Spinal cord (tissue), 10 donors: Measurements from ENCODE around the gene GLIS2. TPM values are rescaled to one million over a fixed set of nuclear protein-coding genes. Genes with fewer than 3 reads are reported as not detected.
"Not testable (repeated sequence)": the region's sequence is repeated elsewhere in the genome, so short reads cannot be mapped to it uniquely, and the experiment has no call there.

Source experiments
- DNase-seq, 6 donors: peaks; one replicate each; pipeline versions ENCODE4 v3.0.0 to v3.0.0-alpha.2; 2013 to 2015; ENCODE audit warnings: low spot score in 6 of 6, low read depth in 4 of 6
- H3K27ac ChIP-seq: one replicate; pipeline ENCODE4 v1.5.1; 2013; ENCODE audit warnings: low read depth, low read length, control low read depth
- H3K27me3 ChIP-seq: one replicate; pipeline ENCODE4 v1.6.1; 2013; ENCODE audit warnings: low read length; ENCODE audit not compliant: control insufficient read depth, insufficient read depth
- H3K36me3 ChIP-seq: one replicate; pipeline ENCODE4 v1.6.1; 2013; ENCODE audit warnings: low read length; ENCODE audit not compliant: control insufficient read depth, insufficient read depth
- H3K4me1 ChIP-seq: one replicate; pipeline ENCODE4 v1.6.1; 2013; ENCODE audit warnings: low read length; ENCODE audit not compliant: control insufficient read depth, insufficient read depth
- H3K4me3 ChIP-seq: one replicate; pipeline ENCODE4 v1.5.1; 2013; ENCODE audit warnings: low read depth, low read length, control low read depth
- H3K9me3 ChIP-seq: one replicate; pipeline ENCODE4 v1.6.1; 2013; ENCODE audit warnings: low read length; ENCODE audit not compliant: control insufficient read depth, insufficient read depth
- WGBS: methylation state at CpG from one replicate; pipeline ENCODE4 v1.1.5; 2013; ENCODE audit warnings: missing lambda C conversion rate; ENCODE audit not compliant: insufficient coverage; 5-methylcytosine and 5-hydroxymethylcytosine counted together
- polyA plus RNA-seq, 2 donors: library from polyadenylated mRNA; unstranded; fragments of 120-200 nt; gene quantifications; one replicate each; pipeline ENCODE4 v1.2.1, GENCODE V29; 2013; ENCODE audit not compliant: insufficient read length in 2 of 2
- total RNA-seq, 2 donors: library from RNA; depleted of rRNA in 1 of 2; stranded (reverse); fragments of 120-200 nt in 1 of 2; fragments of >200 nt in 1 of 2; gene quantifications; one replicate each; pipeline versions ENCODE4 v1.2.3 to v1.2.4, GENCODE V29; 2013 to 2014
- donor health status: healthy.

GLIS2 gene
- total and polyA plus RNA-seq, 4 donors = 4.9 to 30.9 (median 17.5) TPM

- Histone ChIP-seq H3K27ac (no peak overlapping the region), H3K9me3 (no peaks in the 10 kb centered on the region), H3K27me3 (no peaks in the 10 kb centered on the region), H3K36me3 (peaks cover 69% of the 10 kb centered on the region), H3K4me3 (no peak overlapping the region), H3K4me1 (peaks cover 23% of the 10 kb centered on the region)
- DNase-seq = no peak
- WGBS = 83% methylated on average over 9 of the region's 9 CpGs
These were observed 17.4 kb downstream of the GLIS2 start for GRCh38 chr16:4333308-4333638.

GRCh38 chr16:4333714-4334113 is 17.8 kb downstream of the GLIS2 start:
- 100% methylated on average over 6 of the region's 9 CpGs for whole genome bisulfite sequencing
- H3K4me3 ChIP-seq, H3K27me3 ChIP-seq, H3K27ac ChIP-seq, DNase-seq, H3K9me3 ChIP-seq: not testable (repeated sequence)
- peaks cover 21% of the 10 kb centered on the region for H3K4me1 ChIP-seq
- H3K36me3 ChIP-seq = peaks cover 73% of the 10 kb centered on the region

GRCh38 chr16:4334724-4335495 is 19.0 kb downstream of the GLIS2 start:
- H3K36me3 ChIP-seq = peaks cover 79% of the 10 kb centered on the region

GRCh38 chr16:4336701-4337539 is 21.1 kb downstream of the GLIS2 start:
- Histone ChIP-seq H3K36me3 (peaks cover 89% of the 10 kb centered on the region), H3K4me3 (no peak overlapping the region), H3K27ac (no peak overlapping the region), H3K9me3 (no peaks in the 10 kb centered on the region), H3K4me1 (peaks cover 27% of the 10 kb centered on the region), H3K27me3 (no peaks in the 10 kb centered on the region)
- WGBS = 87% methylated on average over 34 of the region's 41 CpGs
- DNase-seq = no peak

More at GRCh38 chr16:4334724-4335495, 19.0 kb downstream of the GLIS2 start:
- H3K4me1 ChIP-seq = peaks cover 21% of the 10 kb centered on the region
- H3K27ac ChIP-seq = no peak overlapping the region
- H3K4me3 ChIP-seq = no peak overlapping the region
- DNase-seq = no peak
- H3K27me3 ChIP-seq = no peaks in the 10 kb centered on the region
- H3K9me3 ChIP-seq = no peaks in the 10 kb centered on the region
- 93% methylated on average over 25 of the region's 32 CpGs for WGBS

- Histone ChIP-seq H3K27ac (no peak overlapping the region), H3K4me3 (no peak overlapping the region), H3K36me3 (peaks cover 83% of the 10 kb centered on the region), H3K4me1 (peaks cover 27% of the 10 kb centered on the region), H3K27me3 (no peaks in the 10 kb centered on the region), H3K9me3 (no peaks in the 10 kb centered on the region)
- DNase-seq = no peak
- WGBS = 81% methylated on average over 11 of the region's 12 CpGs
These were observed 21.7 kb downstream of the GLIS2 start for GRCh38 chr16:4337540-4338088.

GRCh38 chr16:4338125-4338582 is 22.3 kb downstream of the GLIS2 start:
- no peak overlapping the region for H3K27ac ChIP-seq
- no peak overlapping the region for H3K4me3 ChIP-seq
- peaks cover 28% of the 10 kb centered on the region for H3K4me1 ChIP-seq
- no peaks in the 10 kb centered on the region for H3K27me3 ChIP-seq
- no peaks in the 10 kb centered on the region for H3K9me3 ChIP-seq
- WGBS = 78% methylated on average over 8 of the region's 12 CpGs
- peaks cover 81% of the 10 kb centered on the region for H3K36me3 ChIP-seq
- DNase-seq = no peak

- H3K27ac ChIP-seq = no peak overlapping the region
These were observed 22.9 kb downstream of the GLIS2 start for GRCh38 chr16:4338712-4339299.

GRCh38 chr16:4339455-4339854 is 23.6 kb downstream of the GLIS2 start:
- H3K4me3 ChIP-seq = no peak overlapping the region
- peaks cover 1% of the 10 kb centered on the region for H3K9me3 ChIP-seq
- WGBS = 81% methylated on average over 8 of the region's 10 CpGs
- H3K27me3 ChIP-seq = no peaks in the 10 kb centered on the region
- peak overlapping the region; percentile 25 for H3K27ac ChIP-seq
- no peak for DNase-seq
- H3K4me1 ChIP-seq = peaks cover 28% of the 10 kb centered on the region
- H3K36me3 ChIP-seq = peaks cover 75% of the 10 kb centered on the region

More at GRCh38 chr16:4338712-4339299, 22.9 kb downstream of the GLIS2 start:
- H3K9me3 ChIP-seq = no peaks in the 10 kb centered on the region
- H3K27me3 ChIP-seq = no peaks in the 10 kb centered on the region
- H3K36me3 ChIP-seq = peaks cover 77% of the 10 kb centered on the region
- DNase-seq = no peak
- peaks cover 28% of the 10 kb centered on the region for H3K4me1 ChIP-seq
- WGBS = 86% methylated on average over 10 of the region's 10 CpGs
- no peak overlapping the region for H3K4me3 ChIP-seq

GRCh38 chr16:4339909-4340308 is 24.0 kb downstream of the GLIS2 start:
- Histone ChIP-seq H3K9me3 (peaks cover 1% of the 10 kb centered on the region), H3K4me1 (peaks cover 32% of the 10 kb centered on the region), H3K4me3 (no peak overlapping the region), H3K27me3 (no peaks in the 10 kb centered on the region), H3K36me3 (peaks cover 71% of the 10 kb centered on the region), H3K27ac (peak overlapping the region; percentile 25)
- DNase-seq = peak in 2 of 6 donors; percentile 79 to 83
- WGBS = 30% methylated on average over 12 of the region's 14 CpGs
